HG03520 (cell line): ENCODE measurements around the gene LILRB3.
"Not testable (repeated sequence)": the region's sequence is repeated elsewhere in the genome, so short reads cannot be mapped to it uniquely, and the experiment has no call there.

Source experiments
- ATAC-seq: cut with Tn5 transposase; IDR thresholded peaks from one replicate; pipeline ENCODE4 v1.9.1; 2021; ENCODE audit warnings: mild to moderate bottlenecking, moderate library complexity; ENCODE audit not compliant: unreplicated experiment

LILRB3 gene

GRCh38 chr19:54222474-54223276, at the start of gene LILRB3:
TSS of gene LILRB3 (minus strand) at chr19:54223007. CDS start at chr19:54222976, 31 bp downstream.
- ATAC-seq = not testable (repeated sequence)

DNA sequence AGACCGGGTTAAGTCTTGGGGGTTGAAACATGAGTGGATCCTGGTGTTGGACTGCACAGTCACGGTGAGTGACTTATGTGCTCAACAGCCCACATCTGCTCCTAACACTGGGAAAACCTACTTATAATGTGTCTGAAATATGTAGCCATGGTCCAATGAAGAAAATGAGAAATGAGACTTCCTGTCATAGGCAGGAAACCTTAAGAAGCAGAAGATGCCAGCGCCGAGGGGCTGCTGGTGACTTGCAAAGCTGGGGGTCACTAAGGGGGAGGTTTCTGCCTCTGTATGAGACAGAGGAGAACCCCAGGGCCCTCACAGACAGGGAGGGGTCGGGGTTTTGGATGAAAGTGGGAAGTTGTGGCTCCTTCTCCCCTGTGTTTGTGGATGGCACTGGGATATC, 49.4 kb upstream of the LILRB3 start:
- not testable (repeated sequence) for ATAC-seq

DNA sequence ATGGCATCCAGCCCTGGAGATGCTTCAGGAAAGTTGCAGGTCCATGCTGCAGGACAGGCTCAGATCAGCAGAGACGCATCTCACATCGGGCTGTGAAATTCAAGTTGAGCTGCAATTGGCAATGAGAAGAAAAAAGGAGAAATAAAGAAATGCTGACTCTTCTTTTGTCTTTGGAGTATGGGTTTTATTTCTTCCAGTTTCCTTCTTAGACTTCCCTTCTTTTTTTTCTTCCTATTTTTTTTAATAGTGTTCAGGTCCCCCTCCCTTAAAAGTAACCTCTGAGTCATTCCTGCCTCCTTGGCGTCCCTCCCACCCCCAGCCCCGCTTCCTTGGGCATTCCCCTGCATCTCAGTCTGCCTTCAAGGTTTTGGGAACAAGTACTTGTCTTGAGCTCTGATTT, 48.8 kb upstream of the LILRB3 start:
- ATAC-seq = not testable (repeated sequence)

DNA sequence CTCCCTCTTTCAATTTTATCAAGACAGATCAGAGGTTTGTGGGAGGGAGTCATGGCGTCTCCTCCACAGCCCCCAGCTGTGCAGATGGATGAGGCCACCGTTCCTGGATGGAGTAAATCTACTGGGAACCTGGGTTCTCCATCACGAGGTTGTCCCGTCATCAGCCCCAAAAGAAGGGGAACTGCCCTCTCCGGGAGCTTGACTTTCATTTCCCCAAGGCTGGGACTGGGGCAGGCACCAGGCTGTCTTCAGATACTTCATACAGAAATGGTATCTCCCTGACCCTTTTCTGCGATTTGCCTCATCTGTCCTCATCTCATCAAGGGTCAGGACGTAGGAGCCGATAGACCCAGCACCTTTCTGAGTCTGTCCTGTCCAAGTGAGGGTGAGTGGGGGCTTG, 48.3 kb upstream of the LILRB3 start:
- no peak for ATAC-seq

DNA sequence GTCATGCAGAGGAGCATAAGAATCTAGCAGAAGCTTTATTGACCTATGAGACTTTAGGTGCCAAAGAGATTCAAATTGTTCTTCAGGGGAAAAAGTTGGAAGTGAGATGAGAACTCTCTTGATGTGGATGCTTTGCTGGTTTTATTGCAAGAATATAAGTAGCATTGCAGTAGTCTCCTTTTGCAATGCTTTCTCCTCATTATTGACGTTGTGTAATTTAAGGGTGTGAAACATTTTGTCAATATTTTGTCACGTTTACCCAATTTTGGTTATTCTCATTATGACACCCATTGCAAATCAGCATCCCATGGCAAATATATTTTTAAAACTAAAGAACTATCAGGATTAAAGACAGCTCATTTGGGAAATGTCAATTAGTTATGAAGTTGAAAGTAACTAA, 46.1 kb upstream of the LILRB3 start:
- no peak for ATAC-seq

GRCh38 chr19:54266133-54266532, 43.3 kb upstream of the LILRB3 start:
- no peak for ATAC-seq

- no peak for ATAC-seq
Measured at GRCh38 chr19:54262470-54262869, 39.7 kb upstream of the LILRB3 start.

DNA sequence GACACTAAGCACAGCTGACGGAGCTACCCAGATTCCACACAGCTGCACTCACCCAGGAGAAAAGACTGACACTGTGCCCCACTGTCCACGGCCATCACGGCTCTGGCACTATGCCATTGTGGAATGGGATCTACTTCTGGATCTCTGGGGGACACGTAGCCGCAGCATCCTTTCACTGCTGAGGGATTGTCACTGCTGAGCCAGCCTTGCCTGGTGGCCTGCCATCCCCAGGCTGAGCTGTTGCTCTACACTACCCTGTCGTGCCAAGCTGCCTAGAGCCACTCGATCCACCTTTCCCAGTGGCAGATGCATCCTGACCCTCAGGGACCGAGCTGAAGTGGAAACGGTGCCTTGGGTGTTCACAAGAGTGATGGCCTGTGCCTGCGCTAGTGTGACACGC, 39.3 kb upstream of the LILRB3 start:
- ATAC-seq = no peak

GRCh38 chr19:54257116-54257480, 34.3 kb upstream of the LILRB3 start, which contains the start of gene LILRB5:
TSS of gene LILRB5 (minus strand) at chr19:54257273. CDS start at chr19:54257193, 80 bp downstream.
- ATAC-seq = no peak

DNA sequence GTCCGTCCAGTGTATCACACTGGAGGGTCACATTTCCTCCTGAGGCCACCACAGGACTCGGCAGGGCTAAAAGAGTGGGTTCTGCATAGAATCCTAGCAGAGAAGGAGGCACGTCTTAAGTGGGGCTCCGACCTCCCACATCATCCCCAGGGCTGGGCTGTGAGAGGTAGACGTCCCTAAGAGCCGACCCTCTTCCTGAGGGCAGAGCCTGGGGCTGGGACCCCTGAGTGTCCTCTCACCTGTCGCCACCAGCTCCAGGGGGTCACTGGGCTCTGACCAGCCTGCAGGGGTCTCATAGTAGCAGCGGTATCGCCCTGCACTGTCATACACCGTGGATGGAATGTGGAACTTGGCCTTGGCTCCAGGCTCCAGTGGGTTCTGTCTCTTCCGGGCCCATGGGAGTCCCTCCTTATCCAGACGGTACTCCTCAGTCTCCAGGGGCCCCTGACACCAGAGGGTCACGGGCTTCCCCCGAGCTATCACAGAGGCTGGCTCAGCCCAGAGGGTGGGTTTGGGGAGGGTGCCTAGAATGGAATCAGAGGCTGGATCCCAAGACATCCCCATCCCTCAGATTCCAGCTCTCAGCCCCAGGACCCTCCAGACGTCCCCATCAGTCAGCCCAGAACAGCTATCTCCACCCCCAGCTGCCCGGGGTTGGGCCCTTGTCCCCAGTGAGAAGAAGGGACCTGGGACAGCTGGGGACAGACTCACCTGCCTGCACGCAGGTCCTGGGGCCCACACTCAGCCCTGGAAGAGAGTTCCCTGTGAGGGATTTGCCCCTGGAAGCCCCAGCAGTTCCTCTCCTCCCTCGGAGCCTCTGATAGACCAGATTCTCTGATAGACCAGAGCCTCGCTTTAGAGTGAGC, 33.7 kb upstream of the LILRB3 start:
- no peak for ATAC-seq

DNA sequence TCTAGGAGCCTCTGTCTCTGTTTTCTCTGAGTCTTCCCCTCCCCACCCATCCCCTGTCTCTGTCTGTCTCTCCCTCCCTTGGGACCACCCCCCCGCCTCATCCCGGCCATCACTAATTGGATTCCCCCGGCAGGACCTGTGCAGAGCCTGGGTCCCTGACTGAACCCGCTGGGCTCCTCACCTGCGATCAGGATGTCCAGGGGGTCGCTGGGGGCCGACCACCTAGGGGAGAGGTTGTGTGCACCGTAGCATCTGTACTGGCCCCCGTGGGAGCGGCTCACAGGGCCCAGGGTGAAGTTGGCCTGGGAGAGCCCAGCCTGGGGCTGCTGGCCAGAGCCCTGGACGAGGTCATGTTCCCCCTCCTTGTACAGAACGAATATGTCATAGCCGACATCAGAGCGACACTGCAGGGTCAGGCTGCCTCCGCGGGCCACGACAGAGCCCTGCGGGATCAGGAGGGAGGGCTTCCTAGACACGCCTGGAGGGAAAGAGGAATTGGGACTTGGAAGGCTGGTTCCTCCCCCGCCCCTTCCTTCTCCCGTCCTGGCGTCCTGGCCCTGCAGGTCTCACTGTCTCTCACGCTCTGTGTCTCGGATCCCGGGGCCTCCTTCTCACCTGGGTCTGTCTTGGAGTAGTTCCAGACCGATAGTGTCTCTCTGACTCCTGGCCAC, 32.4 kb upstream of the LILRB3 start:
- ATAC-seq = no peak

GRCh38 chr19:54254195-54254906, 31.5 kb upstream of the LILRB3 start:
- ATAC-seq = no peak

DNA sequence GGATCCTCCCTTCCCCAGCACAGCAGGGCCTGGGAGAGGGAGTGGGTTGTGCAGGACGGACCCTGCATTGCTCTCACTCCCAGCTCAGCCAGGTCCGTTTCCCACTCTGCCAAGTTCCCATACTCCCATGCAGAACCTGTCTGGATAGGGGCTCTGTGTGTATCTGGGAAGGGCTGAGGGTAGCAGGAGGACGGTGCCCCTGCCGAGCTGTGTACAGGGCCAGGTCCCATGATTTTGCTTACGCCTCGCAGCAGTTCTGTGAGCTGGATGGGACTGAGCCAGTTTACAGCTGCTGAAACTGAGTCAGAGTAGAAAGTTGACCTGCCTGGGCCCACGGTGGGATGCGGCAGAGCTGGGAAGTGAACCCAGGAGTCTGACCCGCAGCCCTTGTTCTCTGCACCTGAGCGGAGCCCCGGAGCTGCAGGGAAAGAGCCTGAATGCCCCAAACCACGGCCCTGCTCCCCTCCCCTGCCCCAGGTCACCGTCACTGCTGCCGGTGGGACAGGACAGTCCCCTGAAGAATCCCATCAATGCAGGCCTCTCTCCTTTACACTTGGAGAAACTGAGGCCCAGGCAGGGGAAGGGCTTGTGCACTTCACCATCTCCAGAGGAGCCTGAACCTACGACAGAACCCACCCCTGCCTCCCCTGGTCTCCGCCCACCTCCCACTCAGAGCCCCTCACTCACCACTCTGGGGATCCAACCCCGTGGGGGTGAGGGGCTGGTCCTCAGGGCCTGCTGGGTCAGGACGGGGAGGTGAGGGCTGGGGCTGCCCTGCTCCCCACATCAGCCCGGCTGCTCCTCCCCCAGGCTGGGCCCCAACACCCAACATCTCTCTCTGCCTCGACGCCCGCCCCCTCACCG, 30.8 kb upstream of the LILRB3 start:
- ATAC-seq = no peak

DNA sequence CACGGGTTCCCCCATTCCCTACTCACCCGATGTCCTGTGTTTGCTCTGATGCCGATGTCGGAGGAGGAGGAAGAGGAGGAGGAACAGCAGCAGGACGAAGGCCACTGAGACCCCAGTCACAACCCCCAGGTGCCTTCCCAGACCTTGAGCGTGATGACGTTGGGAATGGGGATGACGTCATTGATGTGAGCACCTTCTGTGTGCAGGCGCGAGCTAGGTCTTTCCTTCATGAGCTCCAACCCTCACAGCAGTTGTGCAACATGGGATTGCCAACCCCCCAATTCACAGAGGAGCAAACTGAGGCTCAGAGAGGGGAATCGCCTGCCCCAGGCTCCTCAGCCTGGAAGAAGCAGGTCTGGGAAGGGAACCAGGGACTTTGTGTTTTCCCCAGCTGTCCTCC, 30.0 kb upstream of the LILRB3 start:
- ATAC-seq = no peak

GRCh38 chr19:54252243-54252642, 29.4 kb upstream of the LILRB3 start:
- no peak for ATAC-seq

DNA sequence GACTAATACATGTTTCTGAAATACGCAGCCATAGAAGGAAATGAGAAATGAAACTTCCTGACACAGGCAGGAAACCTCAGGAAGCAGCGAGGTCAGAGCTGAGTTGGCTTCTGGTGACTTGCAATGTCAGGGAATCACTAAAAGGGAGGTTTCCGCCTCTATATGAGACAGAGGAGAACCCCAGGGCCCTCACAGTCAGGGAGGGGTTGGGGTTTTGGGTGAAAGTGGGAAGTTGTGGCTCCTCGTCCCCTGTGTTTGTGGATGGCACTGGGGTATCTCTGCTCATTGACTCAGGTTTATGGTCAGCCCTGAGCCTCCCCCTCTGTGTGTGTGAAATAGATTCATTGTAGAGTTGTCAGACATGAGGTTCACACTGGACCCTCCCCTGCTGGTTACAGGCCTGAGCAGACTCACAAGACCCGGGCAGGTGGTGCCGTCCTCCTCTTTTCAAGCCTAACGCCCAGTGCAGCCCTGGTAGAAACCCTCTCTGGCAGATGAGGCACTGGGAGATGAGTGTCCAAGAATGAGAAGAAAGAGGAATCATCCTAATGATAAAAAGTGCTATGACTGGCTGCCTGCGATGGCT, 25.3 kb upstream of the LILRB3 start:
- no peak for ATAC-seq

DNA sequence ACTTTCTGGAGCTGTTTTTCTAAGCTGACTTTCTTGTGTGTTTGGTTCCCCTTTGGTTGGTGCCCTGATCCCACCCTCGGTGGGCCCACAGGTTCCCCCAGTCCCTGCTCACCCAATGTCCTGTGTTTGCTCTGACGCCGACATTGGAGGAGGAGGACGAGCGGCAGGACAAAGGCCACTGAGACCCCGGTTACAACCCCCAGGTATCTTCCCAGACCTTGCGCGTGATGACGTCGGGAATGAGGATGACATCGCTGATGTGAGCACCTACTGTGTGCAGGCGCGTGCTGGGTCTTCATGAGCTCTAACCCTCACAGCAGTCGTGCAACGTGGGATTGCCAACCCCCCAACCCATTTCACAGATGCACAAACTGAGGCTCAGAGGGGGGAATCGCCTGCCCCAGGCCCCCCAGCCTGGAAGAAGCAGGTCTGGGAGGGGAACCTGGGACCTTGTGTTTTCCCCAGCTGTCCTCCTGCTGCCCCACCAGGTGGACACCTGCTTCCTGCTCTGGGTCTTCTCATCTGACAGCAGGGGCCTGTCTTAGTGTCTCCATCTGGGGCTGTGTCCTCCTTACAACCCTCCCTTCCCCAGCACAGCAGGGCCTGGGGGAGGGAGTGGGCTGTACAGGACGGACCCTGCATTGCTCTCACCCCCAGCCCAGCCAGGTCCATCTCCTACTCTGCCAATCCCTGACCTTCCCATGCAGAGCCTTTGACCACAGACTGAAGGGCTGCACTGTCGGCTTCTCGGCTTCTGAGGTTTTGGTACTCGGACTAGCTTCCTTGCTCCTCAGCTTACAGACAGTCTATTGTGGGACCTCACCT, 24.5 kb upstream of the LILRB3 start:
- no peak for ATAC-seq

GRCh38 chr19:54245936-54246335, 23.1 kb upstream of the LILRB3 start:
- ATAC-seq = no peak

DNA sequence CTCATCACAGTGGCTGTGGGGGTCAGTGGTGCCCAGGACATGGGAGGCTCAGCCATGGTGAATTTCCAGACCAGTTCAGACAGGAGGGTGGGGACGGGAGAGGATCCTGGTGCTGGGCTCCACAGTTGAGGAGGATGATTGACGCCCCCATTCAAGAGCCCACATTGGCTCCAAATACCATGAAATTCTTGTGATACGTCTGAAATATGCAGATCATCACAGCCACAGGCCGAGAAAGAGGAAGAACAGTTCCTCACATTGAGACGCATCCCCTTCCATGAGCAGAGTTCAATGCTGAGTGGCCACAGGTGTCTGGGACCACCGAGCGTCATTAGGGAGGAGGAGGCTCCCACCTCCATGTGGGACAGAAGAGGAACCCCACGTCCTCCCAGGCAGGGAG, 21.0 kb upstream of the LILRB3 start:
- ATAC-seq = not testable (repeated sequence)
